DMS 273 (cell line): ENCODE data around the gene PPP6R2.

ENCODE experiments used
- DNase-seq: peaks from one replicate; lab custom pipeline; 2025; ENCODE audit not compliant: unreplicated experiment; lab: John Stamatoyannopoulos, UW

PPP6R2 gene

GRCh38 chr22:50342651-50343540 lies at the start of gene PPP6R2:
Gene PPP6R2 (plus strand): TSS chr22:50343327. CDS start chr22:50393909, 50,582 bp downstream.
- peak; percentile 84 for DNase-seq

GRCh38 chr22:50293441-50294318 lies 49.4 kb upstream of the PPP6R2 start:
- no peak for DNase-seq

GRCh38 chr22:50294319-50294656 lies 48.8 kb upstream of the PPP6R2 start:
- no peak for DNase-seq

GRCh38 chr22:50296658-50297490 lies 46.3 kb upstream of the PPP6R2 start:
- no peak for DNase-seq

GRCh38 chr22:50297510-50298265 lies 45.4 kb upstream of the PPP6R2 start:
- DNase-seq, result no peak

GRCh38 chr22:50298266-50298637 lies 44.9 kb upstream of the PPP6R2 start:
- no peak for DNase-seq

GRCh38 chr22:50298937-50299784 lies 44.0 kb upstream of the PPP6R2 start:
- no peak for DNase-seq

- no peak for DNase-seq
These were observed 43.1 kb upstream of the PPP6R2 start for GRCh38 chr22:50299785-50300619.

- DNase-seq, result no peak
These were observed 42.4 kb upstream of the PPP6R2 start for GRCh38 chr22:50300620-50301257.

GRCh38 chr22:50301581-50301991 lies 41.5 kb upstream of the PPP6R2 start:
- no peak for DNase-seq

- DNase-seq, result no peak
These were observed 41.0 kb upstream of the PPP6R2 start for GRCh38 chr22:50302041-50302541.

GRCh38 chr22:50302564-50302963 lies 40.6 kb upstream of the PPP6R2 start:
- DNase-seq, result peak; percentile 58

GRCh38 chr22:50303515-50303847 lies 39.6 kb upstream of the PPP6R2 start:
- DNase-seq, result no peak

- peak; percentile 30 for DNase-seq
These were observed 39.1 kb upstream of the PPP6R2 start for GRCh38 chr22:50303848-50304527.

- peak; percentile 95 for DNase-seq
These were observed 38.4 kb upstream of the PPP6R2 start for GRCh38 chr22:50304528-50305392.

- peak; percentile 67 for DNase-seq
These were observed 37.7 kb upstream of the PPP6R2 start for GRCh38 chr22:50305393-50305922.
